Peyer's patch (tissue), 4 donors: Measurements from ENCODE around the gene RPS15. TPM values are rescaled to one million over a fixed set of nuclear protein-coding genes. Genes with fewer than 3 reads are reported as not detected.

ENCODE experiments used
- DNase-seq, 3 donors: peaks; one replicate each; pipeline ENCODE4 v3.0.0-alpha.2; 2017 to 2019
- H3K27ac ChIP-seq, 4 donors: fragments of 200-600 bp; sonication (generic); one replicate each; pipeline ENCODE4 v1.5.1; 2016 to 2019
- H3K27me3 ChIP-seq, 2 donors: fragments of 200-600 bp; sonication (generic); one replicate each; pipeline ENCODE4 v1.5.1; 2019
- H3K36me3 ChIP-seq, 3 donors: fragments of 200-600 bp; sonication (generic); one replicate each; pipeline ENCODE4 v1.5.1; 2016 to 2019
- H3K4me1 ChIP-seq, 4 donors: fragments of 200-600 bp; sonication (generic); one replicate each; pipeline ENCODE4 v1.5.1; 2016 to 2019
- H3K4me3 ChIP-seq, 4 donors: fragments of 200-600 bp; sonication (generic); 1 replicate in 3 of 4; 2 replicates in 1 of 4; pipeline ENCODE4 v1.5.1; 2016 to 2019; ENCODE audit warnings: mild to moderate bottlenecking in 1 of 4
- H3K9me3 ChIP-seq, 4 donors: fragments of 200-600 bp; sonication (generic); one replicate each; pipeline ENCODE4 v1.5.1; 2016 to 2019; ENCODE audit warnings: mild to moderate bottlenecking in 1 of 4
- CTCF ChIP-seq, 6 experiments: fragments of 450-650 bp in 4 of 6; fragments of 200-600 bp in 2 of 6; sonication (generic) in 1 of 6; IDR thresholded peaks; one replicate each; pipeline ENCODE4 v1.5.1; 2017 to 2019; ENCODE audit warnings: antibody characterized with exemption in 6 of 6, mild to moderate bottlenecking in 3 of 6, moderate library complexity in 1 of 6
- POLR2A ChIP-seq, 2 donors: fragments of 450-650 bp; IDR thresholded peaks; one replicate each; pipeline ENCODE4 v1.5.1; 2017; ENCODE audit warnings: antibody characterized with exemption in 2 of 2, mild to moderate bottlenecking in 2 of 2, moderate library complexity in 2 of 2
- total RNA-seq, 4 donors: library from RNA; depleted of rRNA; stranded (reverse); fragments of >200 nt; gene quantifications; one replicate each; pipeline ENCODE4 v1.1.0, GENCODE V29; 2016

The RPS15 gene
- total RNA-seq, 4 donors from 2014 or later, result 1,044 to 1,915 (median 1,354) TPM

- Histone ChIP-seq H3K4me3 (no peak within 1 kb of the TSS), H3K4me1 (peaks cover 0 to 33% (median 19%) of the 10 kb centered on the region in 4 donors), H3K27ac (no peak within 1 kb of the TSS), H3K27me3 (peaks cover 3 to 77% of the 10 kb centered on the region in 2 donors), H3K36me3 (no peaks in the 10 kb centered on the region), H3K9me3 (no peaks in the 10 kb centered on the region)
- TF ChIP-seq POLR2A (IDR thresholded peaks at IDR 0.05) (no peak), CTCF (IDR thresholded peaks at IDR 0.05) (no peak)
- no peak for DNase-seq
These were observed 11.6 kb downstream of the RPS15 start, which contains the start of gene APC2 for GRCh38 chr19:1449467-1450442. Gene APC2, plus strand, starts transcription at chr19:1450121. Its CDS starts 2,881 bp downstream, at chr19:1453002.

GRCh38 chr19:1450735-1451731, 12.8 kb downstream of the RPS15 start:
- peaks cover 3 to 79% of the 10 kb centered on the region in 2 donors for H3K27me3 ChIP-seq
- TF ChIP-seq CTCF (IDR thresholded peaks at IDR 0.05), result no peak
- no peak for TF ChIP-seq POLR2A (IDR thresholded peaks at IDR 0.05)

GRCh38 chr19:1451916-1452801, 14.0 kb downstream of the RPS15 start:
- Histone ChIP-seq H3K27ac (no peak overlapping the region), H3K4me3 (no peak overlapping the region), H3K4me1 (peaks cover 0 to 23% (median 13%) of the 10 kb centered on the region in 4 donors), H3K27me3 (peaks cover 0 to 79% of the 10 kb centered on the region in 2 donors), H3K9me3 (peaks cover 0 to 6% (median 0%) of the 10 kb centered on the region in 4 donors), H3K36me3 (no peaks in the 10 kb centered on the region)
- DNase-seq, result no peak
- no peak for TF ChIP-seq POLR2A (IDR thresholded peaks at IDR 0.05)
- no peak for TF ChIP-seq CTCF (IDR thresholded peaks at IDR 0.05)

More at GRCh38 chr19:1450735-1451731, 12.8 kb downstream of the RPS15 start:
- Histone ChIP-seq H3K9me3 (peaks cover 0 to 6% (median 0%) of the 10 kb centered on the region in 4 donors), H3K27ac (no peak overlapping the region), H3K4me3 (no peak overlapping the region), H3K4me1 (peaks cover 0 to 28% (median 19%) of the 10 kb centered on the region in 4 donors), H3K36me3 (no peaks in the 10 kb centered on the region)
- no peak for DNase-seq

GRCh38 chr19:1452802-1453524, 14.8 kb downstream of the RPS15 start:
- Histone ChIP-seq H3K36me3 (no peaks in the 10 kb centered on the region), H3K27me3 (peaks cover 0 to 75% of the 10 kb centered on the region in 2 donors), H3K4me3 (no peak overlapping the region), H3K9me3 (peaks cover 0 to 6% (median 0%) of the 10 kb centered on the region in 4 donors), H3K27ac (no peak overlapping the region), H3K4me1 (peaks cover 0 to 23% (median 13%) of the 10 kb centered on the region in 4 donors)
- DNase-seq, result no peak
- TF ChIP-seq POLR2A (IDR thresholded peaks at IDR 0.05) (no peak), CTCF (IDR thresholded peaks at IDR 0.05) (no peak)
